Measurements from ENCODE around the gene FLYWCH2. TPM values are rescaled to one million over a fixed set of nuclear protein-coding genes. Genes with fewer than 3 reads are reported as not detected.
"Not testable (repeated sequence)": the region's sequence is repeated elsewhere in the genome, so short reads cannot be mapped to it uniquely, and the experiment has no call there.

FLYWCH2 gene
- total RNA-seq, 1 experiment from 2014 or later: 35.4 TPM

DNA sequence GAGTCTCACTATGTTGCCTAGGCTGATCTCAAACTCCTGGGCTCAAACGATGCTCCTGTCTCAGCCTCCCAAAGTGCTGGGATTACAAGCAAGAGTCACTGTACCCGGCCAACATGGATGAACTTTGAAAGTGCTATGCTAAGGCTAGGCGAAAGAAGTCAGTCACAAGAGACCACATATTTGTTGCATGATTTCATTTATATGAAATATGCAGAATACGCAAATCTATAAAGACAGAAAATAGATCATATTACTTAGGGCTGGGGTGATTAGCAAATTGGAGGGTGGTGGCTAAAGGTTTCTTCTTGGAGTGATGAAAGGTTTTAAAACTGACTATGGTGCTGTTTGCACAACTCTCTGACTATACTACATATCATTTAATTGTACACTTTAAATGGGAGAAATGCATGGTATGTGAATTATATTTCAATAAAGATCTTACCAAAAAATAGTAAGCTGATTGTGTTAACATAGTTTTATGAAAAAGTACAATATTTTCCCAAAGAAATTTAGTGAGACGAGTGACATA, 27.5 kb downstream of the FLYWCH2 start:
- Histone ChIP-seq H3K36me3 (no peaks in the 10 kb centered on the region), H3K4me1 (peaks cover 4% of the 10 kb centered on the region; the same call in 1 of the 2 replicates), H3K27ac (no peak overlapping the region), H3K4me3 (no peak overlapping the region), H3K27me3 (no peaks in the 10 kb centered on the region), H3K9me3 (replicated peaks) (no peaks in the 10 kb centered on the region)
- DNase-seq: no peak

DNA sequence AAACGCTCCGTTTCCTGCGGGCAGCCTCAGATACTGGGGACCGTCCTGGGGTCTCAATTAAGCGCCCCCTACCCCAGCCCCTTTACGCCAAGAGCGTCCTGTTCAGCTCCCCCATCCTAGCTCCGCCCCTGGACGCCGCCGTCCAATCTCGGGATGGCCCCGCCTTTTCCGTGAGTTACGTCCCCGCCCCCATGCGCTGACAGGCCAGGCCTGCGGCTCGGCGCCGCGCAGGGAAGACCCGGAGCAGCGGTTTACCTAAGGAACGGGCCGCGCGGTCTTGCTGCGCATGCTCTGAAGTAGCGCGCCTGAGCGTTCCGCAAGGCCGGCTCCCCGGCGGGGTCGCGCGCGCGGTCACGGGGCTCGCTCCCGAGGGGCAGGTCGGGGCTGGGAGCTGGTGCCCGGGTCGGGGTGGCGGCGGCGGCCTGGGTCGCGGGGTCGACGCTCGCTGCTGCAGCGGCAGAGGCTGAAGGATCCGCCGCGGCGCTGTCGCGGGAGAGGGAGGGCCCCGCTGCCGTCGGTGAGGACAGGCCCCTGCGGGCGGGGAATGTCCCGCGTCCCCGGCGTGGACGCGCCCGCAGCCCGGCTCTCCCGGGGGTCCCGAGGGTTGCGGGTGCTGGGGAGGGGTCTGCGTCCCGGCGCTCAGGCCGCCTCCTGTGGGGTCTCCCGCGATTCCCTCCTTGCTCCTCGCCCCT, 28.8 kb downstream of the FLYWCH2 start, which contains the start of gene FLYWCH1:
Gene FLYWCH1 (plus strand): TSS at position 294 of the 692 bp plus-strand sequence. CDS start 17,755 bp downstream, outside the sequence.
- Histone ChIP-seq H3K4me3 (peak within 1 kb of the TSS; percentile 82), H3K27ac (no peak within 1 kb of the TSS), H3K27me3 (no peaks in the 10 kb centered on the region), H3K4me1 (peaks cover 4% of the 10 kb centered on the region), H3K36me3 (no peaks in the 10 kb centered on the region), H3K9me3 (replicated peaks) (no peaks in the 10 kb centered on the region)
- DNase-seq: peak; percentile 97

DNA sequence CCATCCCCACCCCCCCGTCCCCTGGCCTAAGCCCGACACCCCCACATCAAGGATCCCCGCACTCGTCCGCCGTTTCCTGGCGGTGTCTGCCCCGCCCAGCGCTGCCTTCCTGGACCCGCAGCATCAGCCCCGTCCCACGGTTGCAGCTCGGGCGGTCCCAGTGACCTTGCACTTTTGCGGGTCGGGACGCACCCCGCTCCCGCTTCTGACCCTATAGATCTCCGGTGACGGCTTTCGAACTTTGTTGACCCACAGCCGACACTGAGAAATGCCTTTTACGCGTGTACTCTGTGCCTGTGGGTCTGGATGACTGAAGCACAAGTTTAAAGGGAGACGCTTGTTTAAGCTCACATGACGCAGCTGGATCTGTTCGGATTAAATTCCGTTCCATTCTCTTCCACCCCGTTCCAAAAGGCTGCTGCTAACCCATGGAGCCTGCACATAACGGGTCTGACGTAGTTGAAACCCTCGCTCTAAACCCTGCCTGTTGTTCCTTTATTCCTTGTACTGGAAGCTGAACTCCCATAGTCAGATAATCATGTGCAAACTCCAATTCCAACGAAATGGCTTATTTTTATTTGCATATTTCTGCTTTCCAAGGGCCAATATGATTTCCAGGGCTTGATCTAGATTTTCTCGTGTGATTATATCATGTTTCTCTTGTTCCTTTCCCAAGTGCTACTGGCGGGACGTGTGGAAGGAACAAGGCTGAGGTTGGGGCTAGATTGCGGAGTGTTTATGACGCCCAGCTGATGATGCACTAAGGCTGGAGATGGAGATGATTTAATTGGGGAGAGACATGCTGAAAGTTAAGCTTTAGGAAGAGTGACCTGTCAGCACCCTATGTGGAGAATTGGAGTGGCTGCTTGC, 29.6 kb downstream of the FLYWCH2 start:
- no peak overlapping the region for H3K27ac ChIP-seq
- no peaks in the 10 kb centered on the region for H3K27me3 ChIP-seq
- no peaks in the 10 kb centered on the region for H3K36me3 ChIP-seq
- H3K4me1 ChIP-seq: peaks cover 4% of the 10 kb centered on the region
- H3K4me3 ChIP-seq: peak overlapping the region; percentile 82
- H3K9me3 ChIP-seq (replicated peaks): no peaks in the 10 kb centered on the region
- peak in 1 of 2 experiments; percentile 49 for DNase-seq

- H3K36me3 ChIP-seq: no peaks in the 10 kb centered on the region
- H3K27me3 ChIP-seq: no peaks in the 10 kb centered on the region
- H3K4me3 ChIP-seq: no peak overlapping the region
- peaks cover 4% of the 10 kb centered on the region for H3K4me1 ChIP-seq
- no peak overlapping the region for H3K27ac ChIP-seq
- H3K9me3 ChIP-seq (replicated peaks): no peaks in the 10 kb centered on the region
- no peak for DNase-seq
These were observed 30.6 kb downstream of the FLYWCH2 start for GRCh38 chr16:2913603-2914002.

DNA sequence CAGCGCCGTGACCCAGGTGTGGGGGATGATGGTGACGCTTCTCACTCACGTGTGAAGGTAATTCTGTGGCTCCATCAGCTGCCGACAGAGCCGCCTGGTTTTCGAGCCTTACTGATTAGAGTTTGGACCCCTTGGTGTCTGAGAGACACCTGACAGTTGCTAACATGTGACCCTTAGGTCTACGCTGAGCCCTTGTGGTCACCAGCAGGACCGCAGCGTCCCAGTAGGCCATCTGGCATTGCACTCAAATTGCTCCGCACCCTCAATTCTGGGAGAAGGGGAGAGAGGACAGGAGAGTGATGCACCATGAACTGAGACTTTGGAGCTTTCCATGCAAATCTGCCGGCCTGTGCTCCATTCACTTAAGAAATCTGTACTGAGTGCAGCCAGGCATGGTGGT, 31.2 kb downstream of the FLYWCH2 start:
- Histone ChIP-seq H3K9me3 (replicated peaks) (no peaks in the 10 kb centered on the region), H3K27me3 (no peaks in the 10 kb centered on the region), H3K4me1 (peaks cover 4% of the 10 kb centered on the region), H3K27ac (no peak overlapping the region), H3K36me3 (no peaks in the 10 kb centered on the region), H3K4me3 (no peak overlapping the region)
- no peak for DNase-seq

DNA sequence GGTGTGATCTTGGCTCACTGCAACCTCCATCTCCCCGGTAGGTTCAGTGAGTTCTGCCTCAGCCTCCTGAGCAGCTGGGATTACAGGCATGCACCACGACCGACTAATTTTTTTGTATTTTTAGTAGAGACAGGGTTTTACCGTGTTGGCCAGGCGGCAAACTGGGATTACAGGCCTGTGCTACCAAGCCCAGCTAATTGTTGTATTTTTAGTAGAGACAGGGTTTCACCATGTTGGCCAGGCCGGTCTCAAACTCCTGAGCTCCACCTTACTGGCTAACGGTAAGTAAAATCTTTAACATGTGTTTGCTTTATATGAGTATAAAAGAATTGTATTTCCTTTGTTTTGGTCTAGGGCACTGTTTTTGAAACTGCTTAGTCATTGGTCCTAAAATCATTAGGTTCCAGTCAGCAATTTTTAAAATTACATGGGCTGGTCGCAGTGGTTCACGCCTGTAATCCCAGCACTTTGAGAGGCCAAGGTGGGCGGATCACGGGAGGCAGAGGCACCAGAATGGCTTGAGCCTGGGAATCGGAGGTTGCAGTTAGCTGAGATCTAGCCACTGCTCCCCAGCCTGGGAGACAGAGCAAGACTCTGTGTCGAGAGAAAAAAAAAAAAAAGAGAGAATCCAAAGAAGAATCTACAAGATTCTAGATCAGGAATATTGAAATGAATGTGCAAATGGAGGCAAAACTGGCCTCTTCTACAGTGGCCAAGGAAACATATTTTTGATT, 32.3 kb downstream of the FLYWCH2 start:
- peak overlapping the region; percentile 26 for H3K27ac ChIP-seq
- H3K9me3 ChIP-seq (replicated peaks): no peaks in the 10 kb centered on the region
- peaks cover 6% of the 10 kb centered on the region for H3K4me1 ChIP-seq
- no peak for DNase-seq
- H3K36me3 ChIP-seq: no peaks in the 10 kb centered on the region
- H3K4me3 ChIP-seq: no peak overlapping the region
- no peaks in the 10 kb centered on the region for H3K27me3 ChIP-seq

DNA sequence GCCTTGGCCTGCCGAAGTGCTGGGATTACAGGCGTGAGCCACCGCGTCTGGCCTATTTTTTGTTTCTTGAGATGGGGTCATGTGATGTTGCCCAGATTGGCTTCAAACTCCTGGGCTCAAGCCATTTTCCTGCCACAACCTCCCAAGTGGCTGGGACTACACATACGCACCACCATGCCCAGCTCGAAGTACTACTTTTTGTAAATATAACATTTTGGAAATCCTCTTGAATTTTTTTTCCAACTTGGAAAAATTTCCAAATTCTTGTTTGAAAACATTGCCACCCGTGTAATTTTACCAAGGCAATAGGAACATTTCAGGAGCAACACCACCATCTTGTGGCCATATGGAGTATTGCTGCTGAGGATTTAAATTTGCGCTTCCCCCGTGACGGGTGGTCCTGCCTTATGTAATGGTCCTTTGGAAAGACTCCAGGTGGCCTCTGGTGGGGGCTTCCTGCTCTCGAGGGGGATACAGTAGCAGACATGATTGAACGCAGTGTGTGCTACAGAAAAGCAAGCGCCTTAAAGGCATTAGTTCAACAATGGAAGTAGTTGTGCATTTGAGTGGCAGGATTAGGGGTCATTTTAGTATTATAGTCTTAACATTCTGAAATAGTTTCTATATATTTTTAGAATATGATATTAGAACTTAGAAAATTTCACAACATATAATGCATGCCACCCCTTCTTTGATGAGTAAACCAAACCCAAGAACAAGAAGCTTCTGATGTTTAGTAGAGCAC, 36.7 kb downstream of the FLYWCH2 start:
- no peaks in the 10 kb centered on the region for H3K36me3 ChIP-seq
- peaks cover 6% of the 10 kb centered on the region for H3K4me1 ChIP-seq
- no peak overlapping the region for H3K27ac ChIP-seq
- DNase-seq: peak; percentile 55 to 83
- H3K4me3 ChIP-seq: no peak overlapping the region
- no peaks in the 10 kb centered on the region for H3K27me3 ChIP-seq
- no peaks in the 10 kb centered on the region for H3K9me3 ChIP-seq (replicated peaks)

GRCh38 chr16:2923481-2923880, 40.5 kb downstream of the FLYWCH2 start:
- Histone ChIP-seq H3K27ac (no peak overlapping the region), H3K9me3 (replicated peaks) (no peaks in the 10 kb centered on the region), H3K27me3 (no peaks in the 10 kb centered on the region), H3K4me3 (no peak overlapping the region), H3K4me1 (peaks cover 12% of the 10 kb centered on the region), H3K36me3 (no peaks in the 10 kb centered on the region)
- DNase-seq: no peak

DNA sequence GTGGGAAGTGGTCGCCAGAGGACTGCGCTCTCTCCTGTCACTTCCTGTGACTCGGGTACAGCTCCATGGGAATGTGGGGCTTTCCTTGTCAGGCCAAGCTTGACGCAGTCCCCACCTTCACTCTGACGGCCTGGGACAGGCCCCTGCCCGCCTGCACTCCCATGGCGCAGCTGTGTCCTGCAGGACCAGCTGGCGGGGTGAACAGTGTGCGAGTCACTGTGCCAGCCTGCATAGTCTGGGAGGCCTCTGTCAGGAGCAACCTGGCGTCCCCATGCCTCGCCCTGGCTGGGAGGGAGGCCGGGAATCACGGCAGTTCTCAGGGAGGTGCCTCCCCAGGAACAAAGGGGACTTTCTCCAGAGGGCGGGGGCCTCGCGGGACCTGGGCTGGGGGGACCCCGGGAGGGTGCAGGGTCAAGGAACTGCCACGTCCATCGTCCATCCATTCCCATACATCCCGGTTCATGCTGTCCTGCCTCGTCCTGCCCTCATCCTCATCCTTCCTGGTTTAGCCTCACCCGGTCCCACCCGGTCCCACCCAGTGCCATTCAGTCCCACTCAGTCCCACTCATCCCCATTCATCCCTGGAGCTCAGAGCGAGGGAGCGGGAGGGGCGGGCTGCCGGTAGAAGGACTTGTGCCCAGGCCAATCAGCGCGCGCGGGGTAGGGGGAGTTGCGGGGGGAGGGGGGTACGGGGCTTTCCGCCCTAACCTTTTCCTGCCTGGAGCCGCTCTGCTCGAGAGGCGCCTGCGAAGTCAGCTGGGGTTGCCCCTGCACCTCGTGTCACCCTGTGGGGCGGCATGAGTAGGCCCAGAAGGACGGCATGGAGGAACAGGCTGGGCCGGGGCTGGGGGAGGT, 42.1 kb downstream of the FLYWCH2 start:
- H3K4me1 ChIP-seq: peaks cover 10% of the 10 kb centered on the region
- no peaks in the 10 kb centered on the region for H3K9me3 ChIP-seq (replicated peaks)
- H3K27me3 ChIP-seq: no peaks in the 10 kb centered on the region
- no peak overlapping the region for H3K27ac ChIP-seq
- H3K36me3 ChIP-seq: no peaks in the 10 kb centered on the region
- DNase-seq: no peak
- H3K4me3 ChIP-seq: no peak overlapping the region

GRCh38 chr16:2925951-2926649, 43.1 kb downstream of the FLYWCH2 start:
- H3K36me3 ChIP-seq: no peaks in the 10 kb centered on the region
- H3K27me3 ChIP-seq: no peaks in the 10 kb centered on the region
- peak in 1 of 2 experiments; percentile 33 for DNase-seq
- no peak overlapping the region for H3K27ac ChIP-seq
- no peak overlapping the region for H3K4me3 ChIP-seq
- H3K4me1 ChIP-seq: peaks cover 10% of the 10 kb centered on the region
- H3K9me3 ChIP-seq (replicated peaks): no peaks in the 10 kb centered on the region

DNA sequence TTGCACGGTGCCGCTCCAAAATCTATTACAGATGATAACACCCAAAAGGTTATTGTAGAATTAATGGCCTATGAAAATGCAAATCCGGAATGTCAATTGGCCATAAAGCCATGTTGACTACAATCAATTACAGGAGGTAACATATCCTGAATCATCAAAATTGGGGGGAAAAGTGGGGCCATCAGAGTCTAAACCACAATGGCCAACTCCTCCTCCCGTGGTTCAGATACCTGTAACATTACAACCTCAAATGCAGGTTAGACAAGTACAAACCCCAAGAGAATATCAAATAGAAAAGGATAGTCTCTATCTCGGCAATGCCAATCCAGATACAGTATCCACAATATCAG, 43.6 kb downstream of the FLYWCH2 start:
- H3K27ac ChIP-seq: no peak overlapping the region
- H3K4me1 ChIP-seq: peaks cover 10% of the 10 kb centered on the region
- H3K36me3 ChIP-seq: no peaks in the 10 kb centered on the region
- no peak overlapping the region for H3K4me3 ChIP-seq
- H3K27me3 ChIP-seq: no peaks in the 10 kb centered on the region
- no peak for DNase-seq
- no peaks in the 10 kb centered on the region for H3K9me3 ChIP-seq (replicated peaks)

DNA sequence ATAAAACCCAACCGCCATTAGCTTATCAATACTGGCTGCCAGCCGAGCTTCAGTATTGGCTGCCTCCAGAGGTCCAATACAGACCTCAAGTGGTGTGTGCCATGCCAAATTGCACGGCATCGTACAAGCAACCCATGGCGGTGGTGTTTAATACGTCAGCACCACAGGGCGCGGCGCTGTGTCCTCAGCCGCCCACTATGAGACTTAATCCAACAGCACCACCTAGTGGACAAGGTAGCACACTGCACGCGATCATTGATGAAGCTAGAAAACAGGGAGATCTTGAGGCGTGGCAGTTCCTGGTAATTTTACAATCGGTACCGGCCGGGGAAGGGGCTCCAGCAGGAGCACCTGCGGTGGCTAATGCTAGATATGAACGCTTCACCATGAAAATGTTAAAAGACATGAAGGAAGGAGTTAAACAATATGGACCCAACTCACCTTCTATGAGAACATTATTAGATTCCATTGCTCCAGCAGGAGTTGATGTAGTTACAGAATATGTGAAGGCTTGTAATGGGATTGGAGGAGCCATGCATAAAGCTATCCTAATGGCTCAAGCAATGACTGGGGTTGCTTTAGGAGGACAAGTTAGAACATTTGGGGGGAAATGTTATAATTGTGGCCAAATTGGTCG, 44.1 kb downstream of the FLYWCH2 start:
- H3K4me3 ChIP-seq: no peak overlapping the region
- no peaks in the 10 kb centered on the region for H3K27me3 ChIP-seq
- peak; percentile 78 to 93 for DNase-seq
- peaks cover 10% of the 10 kb centered on the region for H3K4me1 ChIP-seq
- H3K36me3 ChIP-seq: no peaks in the 10 kb centered on the region
- no peak overlapping the region for H3K27ac ChIP-seq
- H3K9me3 ChIP-seq (replicated peaks): no peaks in the 10 kb centered on the region

- not testable (repeated sequence) for H3K27ac ChIP-seq; H3K4me3 ChIP-seq; H3K9me3 ChIP-seq (replicated peaks); DNase-seq; H3K27me3 ChIP-seq; H3K36me3 ChIP-seq
- peaks cover 10% of the 10 kb centered on the region for H3K4me1 ChIP-seq
These were observed 45.1 kb downstream of the FLYWCH2 start for GRCh38 chr16:2928151-2928550.
